NCI-H1105 (cell line): ENCODE data around the gene GRAMD1B.

Experiments
- DNase-seq: peaks from one replicate; lab custom pipeline; 2025; lab: John Stamatoyannopoulos, UW

Gene GRAMD1B

DNA sequence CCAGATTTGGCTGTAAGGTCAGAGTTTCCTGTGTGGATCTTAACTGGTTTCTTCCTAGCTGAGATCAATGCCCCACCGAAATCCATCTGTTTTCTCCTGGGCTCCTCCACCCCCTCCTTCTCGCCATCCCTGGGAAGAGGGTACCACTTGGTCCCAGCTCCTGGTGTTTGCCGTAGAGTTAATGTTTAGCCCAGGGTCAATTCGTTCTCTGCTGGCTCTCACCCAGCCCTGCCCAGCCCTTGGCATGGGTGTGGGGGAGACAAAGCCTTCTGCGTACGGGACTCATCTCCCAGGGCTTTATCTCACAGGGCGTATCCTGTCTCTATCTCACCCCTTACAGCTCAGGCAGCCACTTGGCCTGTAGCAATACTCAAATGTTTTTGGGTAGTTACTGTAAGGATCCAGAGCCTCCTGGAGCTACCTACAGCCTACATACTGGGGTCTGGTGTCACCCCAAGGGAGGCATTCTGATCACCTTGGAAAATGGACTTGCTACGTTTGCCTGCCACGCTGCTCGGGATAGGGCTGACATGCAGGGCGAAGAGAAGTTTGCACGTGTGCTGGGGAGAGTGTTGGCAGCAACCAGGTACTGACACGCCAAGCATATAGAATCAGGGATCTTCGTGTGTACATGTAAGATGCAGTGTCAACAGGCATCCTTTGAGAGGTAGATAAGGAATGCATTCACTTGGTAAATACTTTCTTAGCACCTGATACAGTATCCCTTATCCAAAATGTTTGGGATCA is 158.2 kb downstream of the GRAMD1B start:
- no peak for DNase-seq

- DNase-seq: no peak
Measured at GRCh38 chr11:123588864-123589262, 158.8 kb downstream of the GRAMD1B start.

GRCh38 chr11:123590296-123590912 is 160.3 kb downstream of the GRAMD1B start:
- DNase-seq: no peak

DNA sequence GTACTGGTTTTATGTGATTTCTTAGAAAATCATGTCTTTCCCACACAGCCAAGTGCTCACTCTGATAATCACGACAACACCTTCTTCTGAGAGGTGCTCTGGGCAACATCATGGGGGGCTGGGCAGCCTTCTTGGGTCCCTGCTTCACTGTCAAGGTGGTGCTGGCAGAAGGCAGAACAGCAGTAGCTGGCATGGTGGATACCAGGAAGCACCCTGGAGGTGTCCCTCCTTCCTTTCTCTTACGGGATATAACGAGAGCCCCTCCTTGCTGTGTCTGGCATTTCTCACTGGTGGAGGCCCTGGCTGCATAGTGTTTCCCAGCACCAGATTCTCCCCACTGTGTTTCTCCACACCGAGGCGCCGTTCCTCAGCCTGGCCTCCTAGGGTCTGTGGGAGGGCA is 163.5 kb downstream of the GRAMD1B start:
- DNase-seq: no peak

DNA sequence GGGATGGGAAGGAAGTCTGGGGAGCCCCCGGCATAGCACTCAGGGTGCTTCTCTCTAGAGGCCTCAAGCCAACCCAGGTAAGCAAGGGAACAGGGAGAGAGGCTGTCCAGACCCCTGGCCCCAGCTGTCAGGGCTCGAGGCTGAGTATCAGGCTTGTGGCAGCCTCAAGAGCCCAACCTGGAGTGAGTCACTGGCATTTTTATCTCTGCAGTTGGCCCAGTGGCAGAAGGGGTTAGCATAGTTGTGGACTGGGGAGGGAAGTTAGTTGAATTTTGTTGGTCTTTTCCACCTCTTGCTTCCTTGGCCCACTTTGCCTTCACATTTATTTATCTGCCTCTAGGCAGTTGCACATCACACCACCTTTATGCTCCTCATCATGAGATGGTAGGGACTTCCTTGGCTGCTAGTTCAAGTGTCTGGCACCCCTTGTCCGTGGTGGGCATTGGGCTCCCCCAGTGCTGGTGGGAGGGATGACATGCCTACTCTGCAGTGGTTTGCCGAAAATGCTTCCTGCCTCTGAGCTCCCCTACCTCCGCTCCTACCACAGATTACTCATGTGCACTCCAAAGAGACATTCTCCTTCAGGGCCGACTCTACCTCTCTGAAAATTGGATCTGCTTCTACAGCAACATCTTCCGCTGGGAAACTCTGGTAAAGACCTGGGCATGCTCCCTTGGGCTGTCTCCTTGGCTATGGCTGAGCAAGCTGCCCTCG is 164.3 kb downstream of the GRAMD1B start:
- DNase-seq: no peak

- no peak for DNase-seq
Measured at GRCh38 chr11:123594921-123595320, 164.9 kb downstream of the GRAMD1B start.

DNA sequence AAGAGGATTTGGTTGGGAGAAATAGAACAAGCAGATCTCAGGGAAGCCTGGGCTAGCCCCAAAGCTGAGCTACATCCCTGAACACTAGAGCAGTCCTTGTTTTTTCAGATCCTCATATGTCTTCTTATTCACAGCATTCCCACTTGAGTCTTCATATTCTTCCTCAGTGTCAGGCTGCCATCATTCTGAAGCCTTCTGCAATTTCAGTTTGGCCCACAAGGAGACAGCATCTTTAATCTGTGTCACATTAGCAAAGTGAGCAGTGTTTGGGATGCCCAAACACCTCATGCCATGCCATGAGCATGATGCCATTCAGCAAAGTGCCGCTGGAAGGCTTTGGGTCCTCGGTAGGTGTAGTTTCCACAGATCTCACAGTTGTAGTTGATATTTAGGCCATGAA is 167.8 kb downstream of the GRAMD1B start:
- no peak for DNase-seq

- no peak for DNase-seq
Measured at GRCh38 chr11:123601136-123601535, 171.1 kb downstream of the GRAMD1B start.

DNA sequence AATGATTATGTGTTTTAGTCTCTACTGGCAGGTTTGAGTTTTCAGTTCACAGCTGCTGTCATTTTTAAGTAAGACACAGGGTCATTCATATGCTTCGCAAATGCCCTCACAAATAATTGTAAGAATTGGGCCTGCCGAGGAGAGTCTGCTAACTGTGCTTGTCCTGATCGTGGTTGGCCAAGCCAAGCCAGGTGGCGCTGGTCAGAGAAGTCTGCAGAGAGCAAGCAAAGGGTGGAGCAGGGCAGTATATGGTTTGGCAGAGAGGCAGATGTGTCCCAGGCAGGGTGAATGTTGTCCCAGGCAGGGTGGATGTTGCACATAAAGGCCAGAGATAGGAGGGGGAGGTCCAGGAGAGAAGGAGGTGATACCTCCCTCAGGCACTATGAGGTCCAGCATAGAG is 171.7 kb downstream of the GRAMD1B start:
- DNase-seq: no peak

DNA sequence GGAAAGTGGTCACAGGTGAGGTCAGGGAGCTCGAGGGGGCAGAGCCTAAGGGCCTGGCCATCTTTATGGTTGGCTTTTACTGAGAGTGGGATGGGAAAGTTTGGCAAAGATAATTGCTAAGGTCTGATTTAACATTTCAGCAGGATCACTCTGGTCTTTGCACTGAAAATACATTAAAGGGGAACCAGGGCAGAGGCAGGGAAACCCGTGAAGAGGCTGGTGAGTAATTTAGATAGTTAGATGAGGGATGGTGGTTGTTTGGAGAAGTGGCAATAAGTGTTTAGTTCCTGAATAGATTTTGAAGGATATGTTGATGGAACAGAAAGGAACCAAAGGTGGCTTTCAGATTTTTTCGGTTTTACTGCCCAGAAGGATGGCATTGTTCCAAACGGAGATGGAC is 173.6 kb downstream of the GRAMD1B start:
- no peak for DNase-seq

DNA sequence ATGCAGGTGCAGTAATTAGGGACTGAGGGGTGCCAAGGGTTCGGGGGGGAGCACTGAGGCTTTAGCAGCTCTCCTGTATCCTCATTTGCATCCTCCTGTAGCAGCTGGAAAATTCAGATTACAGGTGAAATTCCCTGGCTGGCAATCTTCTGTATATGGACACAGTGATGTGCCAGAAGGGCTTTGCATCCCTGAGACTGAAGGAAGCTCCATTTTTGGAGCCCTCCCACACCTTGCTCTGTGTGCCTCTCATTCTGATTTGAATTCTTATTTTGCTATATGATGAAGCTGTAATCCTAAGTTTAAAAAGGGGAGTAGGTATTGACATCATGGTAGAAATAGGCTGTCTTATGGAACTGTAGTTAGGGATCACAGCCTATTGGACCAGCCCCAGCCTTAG is 177.7 kb downstream of the GRAMD1B start:
- no peak for DNase-seq

GRCh38 chr11:123608371-123608770 is 178.3 kb downstream of the GRAMD1B start:
- no peak for DNase-seq

GRCh38 chr11:123608945-123609344 is 178.9 kb downstream of the GRAMD1B start:
- DNase-seq: no peak

DNA sequence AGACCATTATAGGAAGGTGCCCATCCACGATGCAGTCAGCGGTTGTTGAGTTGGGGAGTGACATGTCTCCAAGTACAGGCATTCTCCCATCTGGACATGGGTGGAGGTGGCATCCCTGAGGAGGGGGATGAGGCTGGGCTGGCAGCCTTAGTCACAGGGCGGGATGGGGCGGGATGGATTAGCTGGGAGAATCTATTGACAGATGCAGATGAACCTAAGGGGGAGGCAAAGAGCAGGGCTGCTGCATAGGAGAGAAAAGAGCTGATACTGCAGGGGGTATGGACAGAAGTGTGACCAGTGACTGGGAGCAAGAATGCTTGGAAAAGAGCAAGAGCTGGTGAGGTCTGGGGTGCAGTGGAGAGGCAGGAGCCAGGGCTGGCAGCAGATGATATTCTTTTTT is 181.6 kb downstream of the GRAMD1B start:
- no peak for DNase-seq

GRCh38 chr11:123616505-123617198 is 186.6 kb downstream of the GRAMD1B start:
- DNase-seq: no peak

GRCh38 chr11:123622576-123622975 is 192.5 kb downstream of the GRAMD1B start:
- DNase-seq: no peak

- DNase-seq: no peak
Measured at GRCh38 chr11:123624974-123625373, 194.9 kb downstream of the GRAMD1B start.

DNA sequence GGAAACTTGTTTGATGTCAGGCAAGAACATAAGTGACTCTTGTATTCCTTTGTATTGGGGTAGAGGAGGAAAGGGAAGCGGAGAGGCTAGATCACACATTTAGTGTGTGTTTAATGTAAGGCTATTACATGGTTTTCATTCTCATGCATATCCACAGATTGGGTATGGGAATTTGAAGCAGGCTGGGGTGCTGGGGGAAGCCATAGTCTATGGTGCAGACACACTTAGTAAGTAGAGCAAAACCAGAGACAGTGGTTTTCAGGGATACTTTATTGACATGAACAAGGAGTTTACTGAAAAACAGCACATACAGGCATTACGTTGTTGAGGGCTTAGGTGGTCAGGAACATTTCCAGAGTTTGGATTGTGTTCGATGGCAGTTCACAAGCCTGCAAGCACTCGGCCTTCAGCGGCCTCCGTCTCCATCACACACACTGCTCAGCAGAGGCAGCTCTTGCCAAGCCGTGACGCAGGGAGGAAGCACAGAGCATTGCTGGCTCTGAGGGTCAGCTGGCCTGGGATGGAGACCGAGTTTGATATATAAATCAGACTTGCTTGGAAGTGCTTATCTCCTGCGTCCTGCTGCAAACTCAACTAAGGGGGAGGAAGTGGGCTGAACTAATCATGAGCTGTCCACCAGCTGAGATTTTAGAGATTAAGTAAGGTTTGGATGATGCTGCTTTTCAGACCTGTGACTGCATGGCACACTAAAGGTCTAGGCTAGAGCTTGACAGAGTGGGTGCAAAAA is 199.0 kb downstream of the GRAMD1B start:
- DNase-seq: no peak

DNA sequence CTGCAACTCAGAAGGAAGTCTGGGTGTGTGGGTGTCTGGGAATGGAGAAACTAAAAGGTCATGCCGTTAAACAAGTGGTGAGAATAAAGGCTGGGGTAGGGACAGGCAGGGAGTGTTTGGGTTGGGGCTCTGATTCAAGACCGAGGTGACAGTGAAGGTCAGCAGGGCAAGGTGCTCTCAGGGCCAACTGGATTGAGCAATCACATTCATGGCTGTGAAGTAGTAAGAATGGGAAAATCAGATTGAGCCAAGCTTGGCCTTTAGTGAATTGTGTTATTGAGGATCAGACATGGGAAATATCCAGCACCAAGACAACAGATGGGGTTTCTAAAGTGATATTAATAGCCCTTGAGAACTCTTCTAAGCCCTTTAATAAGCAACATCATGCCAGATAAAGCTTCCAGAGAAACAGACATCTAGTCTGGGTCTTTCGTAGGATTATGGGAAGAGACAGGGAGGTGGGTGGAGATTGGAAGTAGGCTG is 200.1 kb downstream of the GRAMD1B start:
- DNase-seq: no peak

DNA sequence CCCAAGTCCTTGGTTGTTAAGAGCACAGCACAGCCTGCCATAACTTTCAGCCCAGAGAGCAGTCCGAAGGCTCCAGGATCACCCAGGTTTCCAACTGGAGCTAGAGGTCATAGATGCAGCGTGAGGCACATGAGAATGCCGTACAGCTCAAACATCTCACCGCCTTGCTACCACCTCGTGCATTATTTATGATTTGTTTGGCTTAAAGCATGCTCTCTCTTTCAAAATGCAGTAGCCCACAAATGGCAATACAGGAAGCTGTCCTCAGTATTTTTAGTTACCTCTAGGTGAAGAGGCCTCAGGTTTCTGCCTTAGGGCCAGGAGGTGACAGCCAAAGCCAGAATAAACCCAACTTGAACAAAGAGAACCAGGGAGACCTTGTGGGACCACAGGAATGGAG is 210.0 kb downstream of the GRAMD1B start:
- DNase-seq: no peak

DNA sequence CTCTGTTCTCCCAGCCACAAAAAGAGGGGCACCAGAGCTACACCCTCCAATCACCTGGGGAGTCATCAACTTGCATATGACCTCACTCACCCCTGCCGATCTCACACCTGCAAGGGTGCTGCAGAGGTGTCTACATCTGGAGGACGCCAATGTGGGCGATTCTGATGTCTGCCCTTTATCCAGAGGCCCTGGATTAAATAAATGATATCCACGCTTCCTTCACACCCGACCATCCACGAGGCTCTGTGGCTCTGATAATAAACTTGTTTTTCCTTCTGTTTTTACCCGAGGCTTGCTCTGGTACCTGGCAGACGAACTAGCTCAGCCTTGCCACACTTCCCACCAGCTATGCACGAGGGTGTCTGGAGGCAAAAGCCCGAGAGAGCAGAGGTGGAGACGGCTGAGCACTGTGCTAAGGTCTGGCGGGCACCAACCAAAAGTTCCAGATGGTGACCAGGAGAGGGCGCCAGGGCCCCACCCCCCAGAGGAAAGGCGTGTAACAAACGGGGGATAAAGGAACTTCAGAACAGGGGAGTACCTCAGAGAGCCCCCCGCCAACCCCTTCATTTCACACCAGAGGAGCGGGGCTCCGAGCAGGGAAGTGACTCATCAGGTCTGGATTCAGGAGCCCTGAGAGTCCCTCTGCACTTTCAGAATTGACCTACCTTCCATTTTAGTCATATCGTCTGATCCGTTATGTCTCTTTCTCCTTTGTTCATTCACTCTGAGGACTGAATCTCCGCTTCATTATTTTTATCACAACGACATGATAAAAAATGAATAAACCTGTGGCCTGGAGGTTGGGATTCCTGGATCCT is 210.8 kb downstream of the GRAMD1B start:
- DNase-seq: peak; percentile 63
